NCI-H1694 treated with DMSO at 0.1 percent for 48 hours (cell line): Measurements from ENCODE around the gene NFIA.

ENCODE experiments used
- DNase-seq: peaks from one replicate; lab custom pipeline; 2025; lab: John Stamatoyannopoulos, UW

Gene NFIA

DNA sequence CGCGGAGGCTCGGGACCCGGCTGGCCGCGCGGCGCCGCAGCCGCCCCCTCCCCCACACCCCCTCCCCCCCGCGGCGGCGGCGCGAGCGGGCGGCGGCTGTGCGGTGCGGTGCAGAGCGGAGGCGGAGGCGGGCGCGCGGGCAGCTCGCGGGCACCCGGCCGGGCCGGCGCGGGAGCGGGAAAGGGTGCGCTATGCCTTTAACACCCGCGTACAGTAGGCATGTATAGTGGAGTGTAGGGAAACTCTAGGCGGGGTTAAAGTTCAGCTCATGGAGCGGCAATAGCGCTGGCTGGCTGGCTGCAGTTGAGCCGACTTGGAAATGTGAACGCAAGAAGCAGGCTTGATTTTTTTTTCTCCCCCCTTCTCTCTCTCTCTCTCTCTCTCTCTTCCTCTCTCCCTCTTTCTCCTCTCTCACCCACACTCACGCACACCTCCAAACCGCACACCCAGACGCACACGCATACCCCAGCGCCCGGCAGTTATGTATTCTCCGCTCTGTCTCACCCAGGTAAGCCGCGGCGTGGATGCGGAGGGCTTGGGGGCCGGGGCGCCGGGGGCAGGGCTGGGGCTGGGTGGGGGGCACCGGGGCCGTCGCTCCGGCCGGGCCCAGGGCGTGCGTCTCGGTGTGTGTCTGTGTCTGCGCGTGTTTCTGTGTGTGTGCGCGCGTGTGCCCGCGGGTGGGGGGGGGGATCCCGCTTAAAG is at the start of gene NFIA:
TSS of gene NFIA (plus strand) at position 251 of the 702 bp plus-strand sequence.
- peak; percentile 48 for DNase-seq

DNA sequence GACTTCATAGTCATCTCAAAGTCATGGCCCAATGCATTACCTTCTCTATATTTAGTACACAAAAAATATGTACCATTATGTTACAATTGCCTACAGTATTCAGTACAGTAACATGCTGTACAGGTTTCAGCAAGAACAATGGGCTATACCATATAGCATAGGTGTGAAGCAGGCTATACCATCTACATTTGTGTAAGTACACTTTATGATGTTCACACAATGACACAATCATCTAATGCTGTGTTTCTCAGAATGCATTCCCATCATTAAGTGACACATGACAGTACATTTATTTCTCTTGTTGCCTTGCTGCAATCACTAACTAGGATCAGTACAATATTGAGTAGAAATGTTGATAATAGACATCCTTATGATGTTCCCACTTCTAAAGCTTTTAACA is 46.5 kb upstream of the NFIA start:
- DNase-seq, result no peak

DNA sequence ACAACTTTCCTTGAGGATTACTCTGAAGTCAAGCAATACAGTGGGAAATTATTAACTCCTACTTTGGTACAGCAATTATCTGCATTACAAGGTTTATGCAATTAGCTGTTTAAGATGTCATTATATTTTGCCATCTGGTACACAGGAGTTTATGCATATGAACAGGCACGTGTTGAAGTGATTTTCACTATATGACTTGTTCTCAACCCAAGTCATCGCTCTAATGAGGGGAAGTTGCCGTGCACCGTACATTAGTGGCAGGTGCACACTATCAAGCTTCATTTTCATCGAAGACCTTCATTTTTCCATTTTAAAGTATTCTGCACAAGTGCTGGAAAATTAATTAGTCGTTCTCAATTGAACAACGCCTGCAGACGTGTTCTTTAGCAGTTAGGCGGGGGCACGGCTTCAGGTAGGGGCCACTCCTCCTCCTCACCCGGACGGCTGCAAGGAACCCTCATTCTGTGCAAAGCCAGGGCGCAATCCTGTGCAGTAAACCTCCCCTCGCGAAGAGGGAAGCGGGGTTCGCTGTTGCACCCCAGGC is 39.8 kb upstream of the NFIA start:
- DNase-seq, result peak; percentile 47

DNA sequence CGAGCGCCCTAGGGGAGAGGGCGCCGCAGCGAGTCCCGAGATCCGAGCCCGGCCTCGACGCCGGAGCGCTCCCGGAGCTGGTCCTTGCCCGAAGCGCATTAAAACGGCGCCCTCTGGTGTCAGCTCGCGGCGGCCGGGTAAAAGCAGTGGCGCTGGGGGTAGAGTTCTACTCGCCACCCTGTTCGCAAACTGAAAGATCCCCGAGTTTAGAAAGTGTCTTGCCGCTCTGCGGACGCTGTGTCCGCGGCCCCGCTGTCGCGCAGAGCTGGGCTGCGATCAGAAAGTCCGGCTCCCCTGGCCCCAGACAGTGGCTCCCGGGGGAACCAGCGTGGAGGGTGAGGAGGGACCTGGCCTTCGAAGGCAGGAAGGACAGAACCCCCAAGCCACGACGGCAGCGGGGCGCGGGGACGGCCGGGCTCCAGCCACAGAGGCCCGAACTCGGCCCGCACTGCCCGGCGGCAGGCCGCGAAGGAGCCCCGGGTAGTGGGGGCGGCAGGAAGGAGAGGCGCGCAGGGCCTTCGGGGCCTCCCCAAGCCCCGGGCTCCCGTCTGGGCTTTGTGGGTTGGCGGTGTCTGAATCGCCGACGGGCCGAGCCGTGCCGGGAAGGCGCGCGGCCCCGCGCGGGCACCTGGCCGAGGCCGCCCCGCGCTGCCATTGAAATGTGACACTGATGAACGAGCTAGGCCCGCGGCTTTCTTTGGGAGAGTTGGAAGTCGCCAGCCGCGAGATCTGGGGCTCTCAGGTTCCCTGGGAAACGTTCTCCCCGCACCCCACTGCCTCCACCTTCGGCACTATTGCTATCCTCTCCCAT is 39.1 kb upstream of the NFIA start:
- peak; percentile 39 for DNase-seq

DNA sequence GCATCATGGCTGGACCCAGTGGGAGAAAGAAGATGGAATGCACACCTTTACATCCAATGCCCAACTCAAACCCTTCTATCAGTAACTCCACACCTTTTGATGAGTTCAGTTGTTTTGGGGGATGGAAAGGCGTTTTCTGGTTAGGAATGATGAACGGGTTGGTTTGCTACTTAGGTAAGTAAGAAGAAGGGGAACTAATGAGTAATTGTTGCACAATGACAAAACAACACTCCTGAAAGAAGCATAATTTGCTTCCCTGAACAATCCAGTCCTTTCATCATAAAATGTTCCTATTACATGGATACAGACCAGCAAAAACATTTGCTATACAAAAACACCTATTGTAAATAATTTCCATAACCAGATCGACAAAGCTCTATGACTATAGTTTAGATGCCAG is 35.9 kb upstream of the NFIA start:
- no peak for DNase-seq

DNA sequence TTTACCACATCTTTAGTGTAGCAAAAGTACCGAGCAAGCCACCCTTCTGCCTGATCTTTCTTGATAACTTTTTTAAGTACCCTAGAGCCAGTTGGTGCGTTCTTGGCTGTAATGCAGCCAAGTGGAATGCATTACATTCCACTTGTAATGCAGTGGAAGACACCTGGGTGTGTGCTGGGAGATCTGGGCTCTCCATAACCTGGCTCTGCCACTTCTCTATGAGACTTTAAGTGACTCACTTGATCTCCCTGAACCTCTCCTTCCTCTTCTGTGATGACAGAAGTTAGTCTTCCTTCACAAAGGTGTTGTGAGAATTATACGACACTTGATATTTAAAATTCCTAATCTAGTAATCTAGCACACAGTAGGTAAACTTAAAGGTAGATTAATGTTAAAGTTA is 35.3 kb upstream of the NFIA start:
- DNase-seq, result no peak

DNA sequence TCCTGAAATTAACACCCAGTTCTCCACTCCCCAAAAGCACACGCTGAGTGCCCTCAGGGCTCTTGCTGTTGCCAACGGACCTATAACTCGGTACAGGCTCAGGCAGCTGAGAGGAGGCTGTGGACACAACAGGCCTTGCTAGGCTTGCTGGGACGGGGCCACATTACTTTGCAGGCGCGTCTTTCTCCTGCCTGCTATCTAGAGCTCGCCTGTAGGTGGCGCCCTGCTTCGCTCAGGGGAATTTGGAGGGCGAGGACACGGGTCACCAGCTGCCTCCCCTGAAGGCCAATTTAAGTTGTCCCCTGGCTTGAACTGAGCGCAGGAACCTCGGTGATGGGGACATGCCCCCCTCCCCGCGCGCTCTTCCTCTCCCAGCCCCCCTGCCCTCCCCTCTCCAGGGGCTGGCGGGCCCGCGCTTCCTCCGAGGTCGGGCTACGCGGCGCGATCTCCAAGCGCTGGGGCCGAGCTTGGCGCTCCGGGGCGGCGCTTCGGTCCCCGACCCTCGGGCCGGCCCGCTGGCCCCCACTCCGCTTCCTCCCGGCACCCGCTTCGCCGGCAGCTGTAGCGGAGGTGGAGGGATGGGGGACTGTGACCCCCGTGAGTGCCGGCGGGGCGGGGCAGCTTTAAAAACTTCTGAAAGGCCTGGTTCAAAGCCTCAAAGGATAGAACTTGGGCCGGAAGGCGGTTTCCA is 32.4 kb upstream of the NFIA start:
- DNase-seq, result peak; percentile 89

DNA sequence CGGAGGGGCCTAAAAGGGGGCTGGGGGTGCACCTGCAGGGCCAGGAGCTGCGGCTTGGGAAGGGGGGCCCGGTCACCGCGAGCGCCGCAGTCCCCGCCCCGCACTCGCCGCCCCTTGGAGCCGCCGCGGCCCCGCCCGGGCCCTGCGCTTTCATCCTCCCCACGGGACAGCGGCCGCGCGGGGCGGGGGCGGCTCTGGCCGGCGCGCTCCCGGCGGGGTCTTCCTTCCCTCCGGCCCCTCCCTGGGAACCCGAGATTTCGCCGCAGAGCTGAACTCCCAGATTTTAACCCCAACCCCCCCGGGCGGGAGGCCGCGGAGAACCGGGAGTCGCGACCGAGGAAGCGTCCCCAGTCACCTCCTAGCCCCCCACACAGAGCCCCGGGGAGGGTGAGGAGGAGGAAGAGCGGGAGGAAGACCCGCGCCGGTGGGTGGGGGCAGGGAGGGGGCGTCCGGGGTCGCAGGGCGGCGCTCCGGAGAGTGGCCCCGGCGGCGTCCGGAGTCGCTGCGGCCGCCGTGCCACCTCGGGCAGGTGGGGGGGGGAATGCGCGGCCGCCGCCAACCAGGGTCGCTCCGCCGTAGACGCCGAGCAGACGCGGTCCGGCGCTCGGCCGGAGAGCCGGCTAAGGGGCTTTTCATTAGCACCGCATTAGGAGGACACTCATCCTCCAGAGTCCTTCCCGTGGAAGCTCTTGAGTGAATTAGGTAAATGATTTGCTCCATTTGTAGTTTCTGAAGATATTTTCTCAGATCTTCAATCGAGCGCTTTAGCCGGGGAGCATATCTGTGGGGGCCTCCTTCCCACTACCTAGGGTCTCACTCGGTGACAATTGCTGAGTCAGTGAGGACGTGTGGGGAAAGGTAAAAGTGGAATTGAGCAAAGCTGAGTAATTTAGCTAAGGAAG is 31.6 kb upstream of the NFIA start:
- no peak for DNase-seq

DNA sequence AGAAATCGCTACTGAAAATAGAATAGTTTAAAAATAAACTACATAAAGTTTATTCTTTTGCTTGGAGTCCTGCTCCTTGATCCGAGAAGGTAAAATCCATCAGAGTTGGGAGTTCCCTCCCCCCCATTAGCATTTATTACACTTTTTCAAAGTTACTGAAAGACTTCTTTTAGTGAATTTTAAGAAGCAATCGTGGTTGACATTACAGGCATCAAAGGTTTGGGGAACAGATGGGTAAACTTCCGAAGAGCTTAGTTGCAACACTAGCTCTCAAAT is 31.0 kb upstream of the NFIA start:
- no peak for DNase-seq

DNA sequence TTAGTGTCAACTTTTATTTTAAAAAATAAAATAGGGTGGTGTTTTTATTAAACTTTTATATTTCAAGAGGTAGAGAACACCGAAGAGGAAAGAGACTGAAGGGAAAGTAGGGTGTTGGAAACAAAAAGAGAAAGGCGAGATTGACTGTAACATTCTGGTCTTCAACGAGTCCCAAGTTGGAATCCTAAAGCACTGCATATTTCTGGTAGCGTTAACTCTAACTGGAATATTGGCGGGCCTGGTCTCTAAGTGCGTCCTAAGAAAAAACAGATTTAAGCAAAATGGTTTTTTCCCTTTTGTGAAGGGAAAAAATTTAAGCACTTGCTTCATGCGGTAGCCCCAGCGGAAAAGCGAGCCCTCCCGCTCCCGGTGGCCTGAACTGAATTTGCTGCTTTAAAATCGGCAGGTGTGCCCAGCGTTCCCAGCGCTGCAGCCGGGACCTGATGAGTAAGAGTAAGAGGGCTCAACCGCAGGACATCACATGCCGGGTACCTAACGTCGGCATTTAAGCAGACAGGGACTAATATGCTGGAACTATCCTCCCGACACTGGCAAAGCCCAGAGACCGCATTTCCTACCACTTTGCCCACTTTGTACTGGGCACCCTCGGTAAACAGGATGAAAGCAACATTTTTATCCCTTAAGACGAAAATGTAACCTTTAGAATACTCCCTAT is 30.5 kb upstream of the NFIA start:
- no peak for DNase-seq

DNA sequence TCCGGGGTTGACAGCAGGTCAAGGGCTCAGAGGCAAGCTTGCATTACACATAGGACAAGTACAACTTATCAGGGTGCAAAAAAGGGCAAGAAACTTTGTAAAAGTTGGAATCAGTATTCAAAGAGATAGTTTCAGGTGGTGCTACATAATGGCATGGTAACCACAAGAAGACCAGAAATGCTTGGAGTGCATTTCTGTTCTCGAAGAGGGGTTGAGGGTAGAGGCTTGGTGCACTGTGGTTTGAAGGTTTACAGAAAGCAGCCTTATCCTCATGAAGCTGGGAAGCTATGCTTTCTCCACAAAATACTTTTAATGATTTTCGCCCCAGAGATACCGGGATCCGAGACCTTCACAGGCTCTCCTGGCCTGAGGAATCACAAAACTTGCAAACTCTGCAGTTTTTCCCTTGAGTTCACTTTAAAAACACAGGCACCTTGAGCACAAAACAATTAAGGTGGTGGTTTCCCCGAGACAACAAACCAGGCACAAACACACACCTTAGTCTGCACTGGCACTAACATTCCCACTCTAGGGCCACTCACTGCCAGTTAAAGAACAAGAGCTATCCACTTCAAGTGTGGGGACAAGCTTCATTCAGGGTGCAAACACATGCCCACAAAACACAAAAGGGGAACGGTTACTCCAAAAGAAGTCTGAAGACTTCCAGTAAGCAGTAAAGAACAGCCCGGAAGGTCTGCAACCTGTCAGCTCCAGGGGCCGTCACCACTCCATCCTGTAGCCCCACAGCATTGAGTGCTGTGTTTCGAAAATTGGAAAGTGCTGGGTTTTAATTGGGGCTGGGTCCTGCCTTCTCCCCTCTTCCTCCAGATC is 29.8 kb upstream of the NFIA start:
- DNase-seq, result no peak

DNA sequence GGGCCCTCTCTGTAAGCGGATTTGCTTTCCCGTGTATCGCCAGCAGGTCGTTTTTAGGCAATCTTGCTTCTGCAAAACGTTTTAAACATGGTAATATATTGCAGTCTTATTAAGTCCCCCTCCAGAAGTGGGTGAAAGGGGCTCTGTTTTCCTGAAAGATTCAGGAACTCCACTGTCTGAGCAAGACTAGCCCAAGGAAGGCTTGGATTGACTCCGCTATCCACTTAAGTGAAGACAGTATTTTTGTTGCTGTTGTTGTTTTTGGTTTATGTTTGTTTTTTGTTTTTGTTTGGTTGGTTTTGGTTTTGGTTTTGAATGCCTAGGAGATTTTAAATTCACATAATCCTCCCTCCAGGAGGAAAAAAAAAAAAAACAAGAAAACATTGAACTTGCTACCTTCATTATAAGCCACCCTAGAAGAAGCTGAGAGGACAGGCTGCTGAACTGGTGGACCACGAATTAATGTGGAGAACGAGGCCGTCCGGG is 29.1 kb upstream of the NFIA start:
- DNase-seq, result no peak

DNA sequence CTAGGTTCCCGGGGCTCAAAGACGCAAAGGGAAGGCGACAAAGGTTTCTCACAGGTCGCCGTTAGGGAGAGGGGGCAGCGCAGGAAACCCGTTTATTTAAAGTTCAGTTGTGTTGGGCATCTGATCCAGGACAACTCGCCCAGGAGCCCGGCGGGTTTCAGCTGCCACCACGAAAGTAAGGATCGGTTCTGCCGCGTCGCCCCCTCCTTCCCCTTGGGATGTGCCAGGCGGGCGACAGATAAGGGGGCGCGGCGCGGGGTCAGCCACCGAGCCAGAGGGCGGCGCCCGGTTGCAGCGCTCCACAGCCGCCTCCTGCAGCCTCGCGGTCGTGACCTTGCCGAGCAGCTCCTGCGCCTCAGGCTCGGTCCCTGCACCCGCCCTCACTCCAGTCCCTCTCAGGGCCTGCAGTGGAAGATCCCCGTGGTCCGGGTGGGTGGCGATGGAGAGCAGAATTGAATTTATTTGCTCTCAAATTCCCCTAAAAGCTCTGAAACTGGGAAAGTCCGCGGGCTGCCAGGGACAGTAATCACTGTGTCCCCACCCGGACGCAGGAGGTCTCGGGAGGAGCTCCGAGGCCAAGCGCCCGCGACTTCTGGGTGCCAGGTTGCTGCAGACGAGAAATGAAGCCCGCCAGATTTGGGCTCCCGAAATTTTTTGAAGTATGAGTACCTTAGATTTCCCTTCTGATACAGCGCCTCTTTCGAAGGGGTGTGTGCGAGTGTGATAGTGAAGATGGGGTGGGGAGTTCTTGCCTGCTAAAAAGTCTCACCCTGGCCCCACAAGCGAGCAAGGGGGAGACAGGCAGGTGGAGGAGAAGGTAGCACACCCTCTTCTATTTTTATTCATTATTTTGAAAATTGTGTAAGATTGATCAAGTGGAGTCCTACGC is 28.4 kb upstream of the NFIA start:
- no peak for DNase-seq

DNA sequence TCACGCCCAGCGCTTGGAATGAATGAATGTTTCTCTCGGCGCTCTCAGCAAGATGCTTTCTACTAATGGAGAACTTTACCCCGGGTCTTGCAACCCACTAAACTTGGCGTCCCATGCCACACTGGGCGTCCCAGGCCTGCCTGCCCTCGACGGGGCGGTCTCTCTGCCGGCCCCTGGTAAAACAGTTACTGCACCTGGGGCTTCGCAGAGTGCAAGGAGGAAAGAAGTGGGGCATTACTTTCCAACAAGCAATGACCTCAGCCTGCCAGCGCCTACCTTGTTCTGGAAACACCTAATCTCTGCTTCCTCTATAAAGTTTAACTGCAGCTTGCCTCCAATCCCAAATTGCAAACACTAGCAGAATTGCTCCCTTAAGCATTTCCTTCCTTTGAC is 27.8 kb upstream of the NFIA start:
- no peak for DNase-seq

DNA sequence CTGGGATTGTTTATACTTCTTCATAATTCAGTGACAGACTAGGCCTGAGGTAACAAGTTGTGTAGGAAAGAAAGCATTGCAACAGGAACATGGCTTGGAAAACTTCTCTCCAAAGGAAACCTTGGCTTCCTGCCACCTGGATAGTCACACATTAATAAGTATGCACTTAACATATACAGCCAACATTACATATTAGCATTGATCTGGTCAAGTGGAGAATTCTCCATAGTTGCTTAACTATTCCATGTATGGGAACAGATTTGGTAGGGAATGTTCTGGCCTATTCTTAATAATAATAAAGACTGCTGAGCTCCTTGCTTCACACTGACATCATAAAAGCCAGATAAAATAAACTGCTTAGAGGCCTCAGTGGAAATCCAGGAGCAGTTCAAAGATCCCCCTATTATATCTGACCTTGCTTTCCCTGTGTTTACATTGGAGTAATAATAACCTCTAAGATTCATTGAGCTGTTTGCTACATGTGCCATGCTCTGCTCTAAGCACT is 27.2 kb upstream of the NFIA start:
- DNase-seq, result no peak

DNA sequence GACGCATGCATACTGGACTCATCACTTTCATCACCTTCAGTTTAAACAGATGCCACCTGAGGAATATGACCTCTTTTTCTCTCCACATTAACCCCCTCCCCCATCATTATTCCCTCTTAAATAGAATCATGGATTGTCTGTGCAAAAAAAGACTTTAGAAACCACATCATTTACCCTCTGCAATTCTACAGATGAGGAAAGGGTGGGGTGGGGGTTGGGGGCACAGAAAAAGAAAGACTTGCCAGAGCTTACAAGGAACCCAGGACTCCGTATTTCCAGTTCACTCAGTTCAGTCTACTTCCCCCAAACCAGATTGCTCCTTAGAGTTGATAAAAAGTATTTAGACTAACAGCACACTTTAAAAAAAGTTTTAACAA is 26.2 kb upstream of the NFIA start:
- DNase-seq, result no peak

DNA sequence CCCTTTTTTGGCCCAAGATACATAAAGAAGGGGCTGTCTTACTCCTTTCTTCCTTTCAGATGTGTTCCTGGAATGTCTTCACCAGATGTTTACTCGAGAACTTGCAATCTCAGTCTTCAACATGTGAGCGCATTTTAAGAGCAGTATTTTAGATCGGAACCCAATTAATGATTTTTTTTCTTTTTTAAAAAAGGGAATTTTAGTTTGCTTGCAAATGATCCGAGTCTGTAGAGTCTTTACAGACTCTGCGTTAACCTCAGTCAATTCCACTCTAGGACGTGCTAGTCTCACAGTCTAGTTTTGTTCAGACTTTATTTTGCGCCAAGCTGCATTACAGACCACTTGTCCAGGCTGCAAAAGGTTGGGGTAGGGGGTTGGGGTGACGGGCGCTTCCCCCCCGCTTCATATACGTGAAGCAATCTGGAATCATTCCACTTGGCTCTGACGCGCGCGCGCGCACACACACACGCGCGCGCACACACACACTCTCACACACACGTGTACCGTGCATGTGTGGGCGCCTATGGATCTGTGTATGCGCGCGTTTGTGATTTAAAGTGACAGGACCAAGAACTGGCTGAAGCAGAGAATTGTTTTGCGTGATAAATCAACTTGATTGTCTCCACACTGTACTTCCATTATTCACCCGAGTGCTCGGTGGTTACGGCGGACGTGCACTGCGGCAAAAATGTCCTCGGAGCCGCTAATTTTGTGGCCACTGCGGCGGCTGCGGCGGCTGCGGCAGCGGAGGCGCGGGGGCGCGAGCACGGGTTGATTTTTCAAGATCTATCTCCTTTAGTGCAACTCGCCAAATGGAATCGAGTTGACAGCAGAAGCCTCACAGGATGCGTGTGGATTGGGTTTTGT is 25.6 kb upstream of the NFIA start:
- DNase-seq, result peak; percentile 25
